Heart right ventricle (tissue), 16 donors: ENCODE data around the gene IFNA8. TPM values are rescaled to one million over a fixed set of nuclear protein-coding genes. Genes with fewer than 3 reads are reported as not detected.

Experiments used
- ATAC-seq, 8 donors: fragments of 200-7000 bp; cut with Tn5 transposase; one replicate each; pipeline ENCODE4 v1.9.1; 2020; ENCODE audit warnings: mild to moderate bottlenecking in 8 of 8, moderate library complexity in 8 of 8, moderate number of reproducible peaks in 1 of 8
- DNase-seq, 2 donors: peaks; one replicate each; pipeline ENCODE4 v3.0.0-alpha.2; 2020
- H3K27ac ChIP-seq, 10 donors: fragments of 200-600 bp; sonication (generic) in 2 of 10; one replicate each; pipeline versions ENCODE4 v1.5.0 to v1.8.0; 2020 to 2022; ENCODE audit warnings: mild to moderate bottlenecking in 3 of 10
- H3K27me3 ChIP-seq, 7 donors: fragments of 200-600 bp; one replicate each; pipeline ENCODE4 v1.8.0; 2021 to 2022; ENCODE audit warnings: mild to moderate bottlenecking in 2 of 7
- H3K36me3 ChIP-seq, 9 donors: fragments of 200-600 bp; sonication (generic) in 1 of 9; one replicate each; pipeline versions ENCODE4 v1.5.0 to v1.8.0; 2020 to 2022; ENCODE audit warnings: mild to moderate bottlenecking in 2 of 9
- H3K4me1 ChIP-seq, 9 donors: fragments of 200-600 bp; sonication (generic) in 1 of 9; one replicate each; pipeline versions ENCODE4 v1.5.0 to v1.8.0; 2020 to 2022; ENCODE audit warnings: mild to moderate bottlenecking in 4 of 9
- H3K4me3 ChIP-seq, 10 donors: fragments of 200-600 bp; sonication (generic) in 2 of 10; one replicate each; pipeline versions ENCODE4 v1.5.0 to v1.8.0; 2020 to 2022; ENCODE audit warnings: mild to moderate bottlenecking in 7 of 10, moderate library complexity in 2 of 10
- H3K9me3 ChIP-seq, 11 donors: fragments of 200-600 bp in 10 of 11; sonication (generic) in 2 of 11; one replicate each; pipeline versions ENCODE4 v1.5.0 to v1.8.0; 2013 to 2022; ENCODE audit warnings: mild to moderate bottlenecking in 2 of 11, control low read depth in 1 of 11, moderate library complexity in 1 of 11
- WGBS, 2 donors: extraction: QIAGEN DNeasy Blood & Tissue Kit; methylation state at CpG; one replicate each; pipeline ENCODE4 v1.1.7; 2013; ENCODE audit warnings: inconsistent platforms in 1 of 2; 5-methylcytosine and 5-hydroxymethylcytosine counted together
- intact Hi-C, 10 donors: fragments of 100-400 bp; cut with DNase I; formaldehyde crosslinking; loops; one replicate each; pipeline versions ENCODE4 v1.11.1 to v1.14.2; 2022
- polyA plus RNA-seq, 2 donors: library from polyadenylated mRNA; stranded (reverse); fragments of 200-250 nt; gene quantifications; one replicate each; pipeline ENCODE4 v1.2.3, GENCODE V29; 2013
- total RNA-seq, 10 donors: library from RNA; stranded (reverse); fragmentation: NEBNext Ultra II Directional in 3 of 10; extraction: Animal tissue kit (Norgen Biotek cat#: 25700) in 3 of 10; gene quantifications; one replicate each; pipeline versions ENCODE4 v1.2.1 to v1.2.4, GENCODE V29; 2021 to 2023
- TF ChIP-seq, protein P1 (sequence below), 9 donors: fragments of 200-600 bp; sonication (generic) in 2 of 9; IDR thresholded peaks; one replicate each; pipeline versions ENCODE4 v1.5.0 to v1.8.0; 2021 to 2022; ENCODE audit warnings: antibody characterized with exemption in 9 of 9, mild to moderate bottlenecking in 5 of 9, moderate library complexity in 1 of 9
- donor health status: Arrhythmogenic right ventricular cardiomyopathy.
- donor health status: ischemic (EF 13 %, LVEDD 7.1; RV severe dilation, severe dysfunction).
- donor health status: healthy with polysubstance abuse.
- donor health status: DM: no; HTN: yes; CAD: no.
- donor health status: DM: no; HTN: no; CAD: no.
- donor health status: ischemic (EF 25% LVEDD 6.9; RV normal size, moderate dysfunction).
- donor health status: ischemic (EF 25% LVEDD 5.7; RV mildly dilated, moderate dysfunction).
- donor health status: healthy.
- donor health status: DM: yes; HTN: yes; CAD: no.
- donor health status: Ischemic cardiomyopathy.
- donor health status: ischemic (EF 35%, LVEDD 5.7; RV mildly dilated, moderate dysfunction).
- donor health status: nonischemic (EF 11% LVEDD 7.7; RV severe dilation, severe dysfunction).
- donor health status: DM: yes; HTN: yes; CAD: no.
- donor health status: PGD.
- donor health status: ischemic (EF 29% LVEDD 5.4; RV normal size, mild dysfunction).
- donor health status: nonischemic (EF 23%, LVEDD 6.1; RV moderate dilation, normal function).

The IFNA8 gene
- total and polyA plus RNA-seq, 12 donors = not detected

DNA sequence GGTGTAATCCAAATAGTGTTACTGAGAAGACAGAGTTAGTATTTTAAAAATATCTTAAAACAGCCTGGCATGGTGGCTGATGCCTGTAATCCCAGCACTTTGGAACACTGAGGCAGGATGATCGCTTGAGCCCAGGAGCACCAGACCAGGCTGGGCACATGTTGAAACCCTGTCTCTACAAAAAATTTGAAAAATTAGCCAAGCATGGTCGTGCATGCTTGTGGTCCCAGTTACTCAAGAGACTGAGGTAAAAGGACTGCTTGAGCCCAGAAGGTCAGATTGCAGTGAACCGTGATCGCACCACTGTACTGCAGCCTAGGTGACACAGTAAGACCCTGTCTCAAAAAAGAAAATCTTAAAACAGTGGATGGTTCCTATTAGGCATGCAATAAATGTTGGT is 43.8 kb downstream of the IFNA8 start:
- no peak overlapping the region for H3K4me3 ChIP-seq
- H3K4me1 ChIP-seq = no peaks in the 10 kb centered on the region
- WGBS, 2 donors = 82 to 83% methylated on average over 4 of the region's 4 CpGs
- H3K27ac ChIP-seq = no peak overlapping the region
- DNase-seq = no peak
- peaks cover 0 to 19% (median 8%) of the 10 kb centered on the region in 7 donors for H3K27me3 ChIP-seq
- no peaks in the 10 kb centered on the region for H3K36me3 ChIP-seq
- TF ChIP-seq, protein P1, sequence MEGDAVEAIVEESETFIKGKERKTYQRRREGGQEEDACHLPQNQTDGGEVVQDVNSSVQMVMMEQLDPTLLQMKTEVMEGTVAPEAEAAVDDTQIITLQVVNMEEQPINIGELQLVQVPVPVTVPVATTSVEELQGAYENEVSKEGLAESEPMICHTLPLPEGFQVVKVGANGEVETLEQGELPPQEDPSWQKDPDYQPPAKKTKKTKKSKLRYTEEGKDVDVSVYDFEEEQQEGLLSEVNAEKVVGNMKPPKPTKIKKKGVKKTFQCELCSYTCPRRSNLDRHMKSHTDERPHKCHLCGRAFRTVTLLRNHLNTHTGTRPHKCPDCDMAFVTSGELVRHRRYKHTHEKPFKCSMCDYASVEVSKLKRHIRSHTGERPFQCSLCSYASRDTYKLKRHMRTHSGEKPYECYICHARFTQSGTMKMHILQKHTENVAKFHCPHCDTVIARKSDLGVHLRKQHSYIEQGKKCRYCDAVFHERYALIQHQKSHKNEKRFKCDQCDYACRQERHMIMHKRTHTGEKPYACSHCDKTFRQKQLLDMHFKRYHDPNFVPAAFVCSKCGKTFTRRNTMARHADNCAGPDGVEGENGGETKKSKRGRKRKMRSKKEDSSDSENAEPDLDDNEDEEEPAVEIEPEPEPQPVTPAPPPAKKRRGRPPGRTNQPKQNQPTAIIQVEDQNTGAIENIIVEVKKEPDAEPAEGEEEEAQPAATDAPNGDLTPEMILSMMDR (IDR thresholded peaks at IDR 0.05) = no peak
- no peak for ATAC-seq
- intact Hi-C loops = no loop called here
- no peaks in the 10 kb centered on the region for H3K9me3 ChIP-seq

DNA sequence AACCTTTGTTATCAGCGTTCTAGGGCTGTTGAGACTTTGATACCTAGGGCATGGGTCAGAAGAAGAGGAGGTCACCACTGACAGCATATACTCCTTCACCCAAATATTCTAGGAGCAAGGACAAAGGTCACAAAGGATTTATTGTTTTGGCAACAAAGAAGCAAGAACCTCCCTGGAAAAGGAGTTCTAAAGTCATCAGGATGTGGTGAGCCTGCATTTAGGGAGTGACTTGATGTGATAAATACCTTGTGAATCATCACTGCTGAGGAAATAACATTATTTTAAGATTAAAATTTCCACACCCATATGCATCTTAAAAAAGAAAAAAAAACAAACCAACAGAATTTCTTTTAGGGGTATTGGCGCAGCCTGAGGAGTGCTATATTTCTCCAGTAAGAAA is 45.2 kb downstream of the IFNA8 start:
- 60 to 65% methylated on average over 2 of the region's 2 CpGs for WGBS, 2 donors
- Histone ChIP-seq H3K36me3 (no peaks in the 10 kb centered on the region), H3K4me3 (no peak overlapping the region), H3K27me3 (peaks cover 0 to 7% (median 0%) of the 10 kb centered on the region in 7 donors), H3K4me1 (no peaks in the 10 kb centered on the region), H3K27ac (no peak overlapping the region), H3K9me3 (peaks cover 0 to 3% (median 0%) of the 10 kb centered on the region in 11 donors)
- intact Hi-C loops = no loop called here
- DNase-seq (no peak), ATAC-seq (no peak)
- TF ChIP-seq, protein P1 (IDR thresholded peaks at IDR 0.05) = no peak

GRCh38 chr9:21455320-21455719 is 46.4 kb downstream of the IFNA8 start:
- Histone ChIP-seq H3K4me3 (no peak overlapping the region), H3K27me3 (peaks cover 0 to 7% (median 0%) of the 10 kb centered on the region in 7 donors), H3K36me3 (no peaks in the 10 kb centered on the region), H3K9me3 (peaks cover 0 to 3% (median 0%) of the 10 kb centered on the region in 11 donors), H3K4me1 (no peaks in the 10 kb centered on the region), H3K27ac (no peak overlapping the region)
- ATAC-seq = peak in 1 of 8 donors; percentile 46
- TF ChIP-seq, protein P1 (IDR thresholded peaks at IDR 0.05) = peak in 8 of 9 donors; percentile 5 to 64 (median 46)
- intact Hi-C loops = no loop called here
- DNase-seq = no peak

Other genes with a start within 250 kb of the IFNA8 start
- gene IFNA21, start 242.5 kb upstream of the IFNA8 start, total RNA-seq = not detected
- gene IFNA21, start 242.5 kb upstream of the IFNA8 start, polyA plus RNA-seq = not detected
- gene IFNA4, start 221.5 kb upstream of the IFNA8 start, total RNA-seq = not detected
- gene IFNA4, start 221.5 kb upstream of the IFNA8 start, polyA plus RNA-seq = not detected
- gene IFNA7, start 206.9 kb upstream of the IFNA8 start, total RNA-seq = not detected
- not detected for gene IFNA7, start 206.9 kb upstream of the IFNA8 start, polyA plus RNA-seq
- not detected for gene IFNA10, start 202.0 kb upstream of the IFNA8 start, total RNA-seq
- not detected for gene IFNA10, start 202.0 kb upstream of the IFNA8 start, polyA plus RNA-seq
- gene IFNA16, start 191.8 kb upstream of the IFNA8 start, total RNA-seq = not detected
- not detected for gene IFNA16, start 191.8 kb upstream of the IFNA8 start, polyA plus RNA-seq
- not detected for gene IFNA17, start 180.9 kb upstream of the IFNA8 start, total RNA-seq
- not detected for gene IFNA17, start 180.9 kb upstream of the IFNA8 start, polyA plus RNA-seq
- gene IFNA14, start 169.1 kb upstream of the IFNA8 start, total RNA-seq = not detected
- not detected for gene IFNA14, start 169.1 kb upstream of the IFNA8 start, polyA plus RNA-seq
- not detected for gene IFNA5, start 103.8 kb upstream of the IFNA8 start, total RNA-seq
- gene IFNA5, start 103.8 kb upstream of the IFNA8 start, polyA plus RNA-seq = not detected
- gene KLHL9, start 73.7 kb upstream of the IFNA8 start, total RNA-seq = 10 to 100 TPM; 10.8 to 14.3 (median 11.9) TPM
- 1 to 10 TPM; 6.0 to 6.4 TPM for gene KLHL9, start 73.7 kb upstream of the IFNA8 start, polyA plus RNA-seq
- not detected for gene IFNA6, start 58.2 kb upstream of the IFNA8 start, total RNA-seq
- gene IFNA6, start 58.2 kb upstream of the IFNA8 start, polyA plus RNA-seq = not detected
- gene IFNA13, start 41.1 kb upstream of the IFNA8 start, total RNA-seq = not detected
- gene IFNA13, start 41.1 kb upstream of the IFNA8 start, polyA plus RNA-seq = not detected
- gene IFNA2, start 23.7 kb upstream of the IFNA8 start, total RNA-seq = not detected
- not detected for gene IFNA2, start 23.7 kb upstream of the IFNA8 start, polyA plus RNA-seq
- gene IFNA1, start 31.3 kb downstream of the IFNA8 start, total RNA-seq = not detected
- gene IFNA1, start 31.3 kb downstream of the IFNA8 start, polyA plus RNA-seq = not detected
- gene IFNE, start 73.2 kb downstream of the IFNA8 start, total RNA-seq = not detected
- gene IFNE, start 73.2 kb downstream of the IFNA8 start, polyA plus RNA-seq = not detected